Fibroblast of the aortic adventitia (primary cell): ENCODE data around the gene OR4D10. TPM values are rescaled to one million over a fixed set of nuclear protein-coding genes. Genes with fewer than 3 reads are reported as not detected.

Experiments
- DNase-seq: peaks from one replicate; pipeline ENCODE4 v3.0.0-alpha.2; 2010; ENCODE audit warnings: low read depth
- H3K4me3 ChIP-seq: 2 replicates; pipeline ENCODE4 v1.5.1; 2011; ENCODE audit warnings: low read depth, mild to moderate bottlenecking, control low read depth, low read length, moderate library complexity
- total RNA-seq: library from RNA; depleted of rRNA; stranded (reverse); fragments of >200 nt; gene quantifications from 2 replicates; pipeline ENCODE4 v1.2.3, GENCODE V29; 2012; ENCODE audit warnings: low replicate concordance
- TF ChIP-seq, protein P1 (sequence below): IDR thresholded peaks from 2 replicates; pipeline ENCODE4 v1.5.1; 2011; ENCODE audit warnings: mild to moderate bottlenecking, low read length, control low read depth, inconsistent platforms; ENCODE audit not compliant: insufficient read depth

OR4D10 gene
- total RNA-seq, 1 donor, result not detected

DNA sequence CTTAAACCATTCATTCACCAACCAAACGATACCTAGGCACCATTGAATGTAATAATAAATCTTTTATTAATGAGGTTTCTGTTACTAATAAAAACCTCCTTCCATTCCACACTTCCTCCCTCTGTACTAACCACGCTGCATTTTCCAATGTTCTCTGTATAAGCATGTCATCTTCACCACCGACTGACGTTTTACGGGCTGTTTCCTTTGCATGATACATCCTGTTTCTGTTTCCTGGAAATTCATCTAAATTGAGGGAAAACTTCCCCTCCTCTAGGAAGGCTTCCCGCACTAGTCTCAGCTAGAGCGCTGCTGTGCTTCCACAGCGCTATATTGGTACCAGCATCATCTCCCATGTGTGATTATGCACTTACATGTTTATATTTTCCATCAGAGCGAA, 2.1 kb downstream of the OR4D10 start:
- no peak overlapping the region for H3K4me3 ChIP-seq
- TF ChIP-seq, protein P1, sequence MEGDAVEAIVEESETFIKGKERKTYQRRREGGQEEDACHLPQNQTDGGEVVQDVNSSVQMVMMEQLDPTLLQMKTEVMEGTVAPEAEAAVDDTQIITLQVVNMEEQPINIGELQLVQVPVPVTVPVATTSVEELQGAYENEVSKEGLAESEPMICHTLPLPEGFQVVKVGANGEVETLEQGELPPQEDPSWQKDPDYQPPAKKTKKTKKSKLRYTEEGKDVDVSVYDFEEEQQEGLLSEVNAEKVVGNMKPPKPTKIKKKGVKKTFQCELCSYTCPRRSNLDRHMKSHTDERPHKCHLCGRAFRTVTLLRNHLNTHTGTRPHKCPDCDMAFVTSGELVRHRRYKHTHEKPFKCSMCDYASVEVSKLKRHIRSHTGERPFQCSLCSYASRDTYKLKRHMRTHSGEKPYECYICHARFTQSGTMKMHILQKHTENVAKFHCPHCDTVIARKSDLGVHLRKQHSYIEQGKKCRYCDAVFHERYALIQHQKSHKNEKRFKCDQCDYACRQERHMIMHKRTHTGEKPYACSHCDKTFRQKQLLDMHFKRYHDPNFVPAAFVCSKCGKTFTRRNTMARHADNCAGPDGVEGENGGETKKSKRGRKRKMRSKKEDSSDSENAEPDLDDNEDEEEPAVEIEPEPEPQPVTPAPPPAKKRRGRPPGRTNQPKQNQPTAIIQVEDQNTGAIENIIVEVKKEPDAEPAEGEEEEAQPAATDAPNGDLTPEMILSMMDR, result no peak
- DNase-seq, result no peak

DNA sequence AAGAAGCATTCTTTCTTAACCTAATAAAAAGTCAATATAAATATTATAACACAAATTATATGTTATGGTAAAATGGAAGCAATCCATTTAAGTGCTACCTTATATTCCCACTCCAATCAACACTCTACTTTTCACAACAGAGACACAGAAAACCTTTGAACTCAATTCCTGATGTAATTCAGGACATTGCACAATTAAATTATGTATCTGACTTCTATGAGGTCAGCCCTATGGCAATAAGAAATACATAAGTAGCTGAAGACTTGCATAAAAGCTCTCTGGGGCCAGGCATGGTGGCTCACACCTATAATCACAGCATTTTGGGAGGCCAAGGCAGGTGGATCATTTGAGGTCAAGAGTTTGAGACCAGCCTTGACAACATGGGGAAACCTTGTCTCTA, 6.8 kb downstream of the OR4D10 start:
- DNase-seq, result no peak
- no peak overlapping the region for H3K4me3 ChIP-seq
- TF ChIP-seq, protein P1, result no peak

DNA sequence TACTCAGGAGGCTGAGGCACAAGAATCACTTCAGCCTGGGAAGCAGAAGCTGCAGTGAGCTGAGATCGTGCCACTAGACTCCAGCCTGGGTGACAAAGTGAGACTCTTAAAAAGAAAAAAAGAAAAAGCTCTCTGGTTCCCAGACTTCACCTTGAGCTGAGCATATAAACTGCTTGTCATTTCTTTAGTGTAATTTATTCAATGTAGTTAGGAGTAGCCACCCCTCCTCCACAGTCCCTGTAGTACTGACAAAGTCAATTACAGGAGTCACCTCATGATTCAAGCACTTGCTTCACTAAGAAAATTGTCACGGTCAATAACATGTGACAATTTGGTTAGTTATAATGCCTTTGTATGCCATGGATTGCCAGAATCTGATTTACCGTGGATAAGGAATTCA, 7.2 kb downstream of the OR4D10 start:
- no peak for DNase-seq

DNA sequence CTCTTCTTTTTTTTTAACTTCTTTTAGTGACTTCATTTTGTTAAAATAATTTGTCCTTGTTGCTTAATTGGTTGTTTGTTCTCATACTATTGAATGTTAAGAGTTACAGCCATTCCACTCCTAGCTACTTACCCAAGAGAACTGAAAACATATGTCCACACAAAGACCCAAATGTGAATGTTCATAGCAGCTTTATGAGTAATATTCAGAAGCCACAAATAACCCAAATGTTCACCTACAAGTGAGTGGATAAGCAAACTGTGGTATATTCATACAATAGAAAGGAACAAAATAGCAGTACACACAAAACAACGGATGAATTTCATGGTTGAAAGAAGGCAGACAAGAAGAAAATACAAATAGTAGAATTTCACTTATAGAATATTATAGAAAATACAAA, 28.8 kb downstream of the OR4D10 start:
- DNase-seq, result no peak
- TF ChIP-seq, protein P1, result no peak
- no peak overlapping the region for H3K4me3 ChIP-seq

More for the DNA sequence above, 7.2 kb downstream of the OR4D10 start:
- H3K4me3 ChIP-seq, result no peak overlapping the region
- TF ChIP-seq, protein P1, result no peak

DNA sequence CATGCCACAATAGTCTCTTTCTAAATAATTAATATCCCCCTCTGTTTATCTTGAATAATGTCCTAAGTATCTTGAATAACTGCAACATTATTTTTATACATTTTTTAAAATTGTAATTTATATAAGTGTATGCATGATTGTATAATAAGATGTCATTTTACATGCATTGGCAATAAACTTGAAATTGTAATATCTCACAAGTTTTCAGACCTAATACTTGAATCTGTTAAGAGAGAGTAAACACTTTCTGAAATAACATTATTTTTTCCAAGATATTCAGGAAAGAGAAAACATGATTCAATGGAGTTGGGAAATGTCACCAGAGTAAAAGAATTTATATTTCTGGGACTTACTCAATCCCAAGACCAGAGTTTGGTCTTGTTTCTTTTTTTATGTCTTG, 30.2 kb downstream of the OR4D10 start, which contains the start of gene OR4D11:
Gene OR4D11, plus strand, starts transcription at position 301 of the 400 bp plus-strand sequence. Its CDS starts 0 bp downstream, at position 301.
- TF ChIP-seq, protein P1, result no peak
- DNase-seq, result no peak
- H3K4me3 ChIP-seq, result no peak within 1 kb of the TSS

DNA sequence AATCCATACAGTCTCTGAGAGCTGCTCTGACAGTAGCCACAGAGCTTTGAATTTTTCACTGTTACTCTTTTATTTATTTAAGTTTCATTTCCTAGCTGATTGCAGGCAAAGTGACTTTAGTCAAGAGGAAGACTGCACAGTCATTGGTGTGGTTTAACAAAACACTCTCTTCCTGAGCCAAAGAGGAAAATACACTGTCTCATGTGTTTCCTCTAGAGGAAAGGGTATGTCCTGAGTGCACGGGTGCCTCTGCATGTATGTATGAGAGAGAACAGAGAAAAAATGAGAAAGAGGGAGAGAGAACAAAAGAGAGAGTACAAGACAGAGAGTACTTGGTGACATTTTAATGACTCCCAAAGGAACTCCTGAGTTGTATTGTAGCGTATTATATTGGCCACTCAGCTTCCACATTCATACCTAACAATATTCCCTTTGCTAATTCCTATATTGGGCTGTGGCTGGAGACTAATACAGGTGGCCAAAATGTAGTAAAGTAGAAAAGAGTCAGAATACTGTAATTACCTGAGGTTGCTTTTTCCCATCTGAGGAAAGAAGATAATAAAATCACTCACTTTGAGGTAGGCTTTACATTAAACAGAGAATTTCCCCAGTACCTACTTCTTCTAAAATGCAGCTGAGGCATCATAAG, 38.0 kb downstream of the OR4D10 start, which contains the start of gene OR4D9:
Gene OR4D9, plus strand, starts transcription at position 599 of the 649 bp plus-strand sequence. CDS start 3,374 bp downstream, outside the sequence.
- no peak for DNase-seq
- TF ChIP-seq, protein P1, result no peak
- H3K4me3 ChIP-seq, result no peak within 1 kb of the TSS
